ENCODE measurements around the gene ZBTB40. TPM values are rescaled to one million over a fixed set of nuclear protein-coding genes. Genes with fewer than 3 reads are reported as not detected.

ZBTB40 gene
- total RNA-seq, 1 experiment from 2014 or later, result 11.9 TPM

DNA sequence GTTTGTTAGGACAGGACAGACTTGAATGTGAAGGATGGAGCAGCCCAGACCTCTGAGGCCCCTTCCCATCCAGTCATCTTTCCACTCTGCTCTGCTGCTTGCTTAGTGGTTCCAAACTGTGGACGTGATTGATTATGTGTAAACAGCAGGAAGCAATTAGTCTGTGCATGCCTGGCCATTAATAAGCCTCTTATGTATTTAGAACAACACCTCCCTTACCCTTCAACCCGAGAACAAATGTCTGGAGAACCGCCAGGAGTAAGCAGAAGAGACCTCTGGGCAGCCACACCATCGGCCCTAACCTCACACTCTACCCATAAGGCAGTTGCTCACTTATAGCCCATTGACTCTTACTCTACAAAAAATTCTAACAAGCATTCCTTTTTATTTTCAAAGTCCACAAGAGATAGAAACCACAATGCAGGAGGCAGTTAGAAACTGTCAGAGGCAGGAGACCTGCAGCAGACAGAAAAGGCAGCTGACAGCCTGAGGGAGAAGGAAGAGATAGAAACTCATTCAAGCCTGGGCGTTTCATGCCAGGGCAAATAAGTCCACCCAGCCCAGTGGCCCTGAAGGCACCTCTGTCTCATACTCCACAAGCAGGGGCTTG lies 105.8 kb downstream of the ZBTB40 start:
- DNase-seq (ENCODE audit: low spot score), result no peak

GRCh38 chr1:22562584-22563583 lies 111.2 kb downstream of the ZBTB40 start, which contains the start of gene EPHA8:
TSS of gene EPHA8 (plus strand) at chr1:22563489. CDS start at chr1:22563636, 147 bp downstream.
- DNase-seq (ENCODE audit: low spot score), result no peak

GRCh38 chr1:22563671-22564602 lies 112.3 kb downstream of the ZBTB40 start:
- no peak for DNase-seq (ENCODE audit: low spot score)

GRCh38 chr1:22566161-22566560 lies 114.5 kb downstream of the ZBTB40 start:
- no peak for DNase-seq (ENCODE audit: low spot score)

DNA sequence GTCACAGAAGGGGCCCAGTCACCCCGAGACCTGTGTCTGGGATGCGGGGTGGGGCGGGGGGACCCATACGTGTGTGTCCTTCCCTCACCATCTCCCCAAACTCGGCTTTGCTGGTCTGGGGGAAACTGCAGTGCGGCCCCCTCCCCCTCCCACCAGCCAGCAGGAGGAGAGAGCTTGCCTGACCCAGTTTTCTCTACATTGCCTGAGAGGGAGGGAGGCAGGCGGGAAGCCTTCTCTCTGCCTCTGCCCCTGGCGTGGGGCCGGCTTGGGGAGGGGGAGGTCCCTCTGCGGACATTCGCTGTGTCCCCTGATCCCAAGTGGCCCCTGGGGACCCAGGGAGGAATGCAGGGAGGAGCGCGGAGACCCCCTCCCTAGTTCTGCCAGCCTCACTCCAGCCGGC lies 115.5 kb downstream of the ZBTB40 start:
- DNase-seq (ENCODE audit: low spot score), result no peak

DNA sequence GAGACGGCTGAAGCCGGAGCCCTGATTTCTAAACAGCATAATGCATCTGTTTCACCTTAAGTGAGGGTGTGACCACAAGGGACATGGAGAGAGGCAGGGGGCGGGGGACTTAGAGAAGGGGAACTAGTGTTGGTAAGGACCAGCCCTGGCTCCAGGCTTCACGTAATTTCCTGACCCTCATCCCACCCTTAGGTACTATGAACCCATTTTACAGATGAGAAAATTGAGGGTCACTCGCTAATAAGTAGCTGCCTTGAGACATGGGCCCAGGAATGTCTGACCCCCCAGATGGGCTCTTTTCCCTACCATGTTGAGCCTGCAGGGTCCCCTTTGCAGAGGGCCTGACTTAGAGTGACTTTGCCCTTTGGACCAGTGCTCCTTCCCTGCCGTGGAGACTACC lies 116.3 kb downstream of the ZBTB40 start:
- DNase-seq (ENCODE audit: low spot score), result no peak

- DNase-seq (ENCODE audit: low spot score), result no peak
Observed at GRCh38 chr1:22569269-22569668, 117.6 kb downstream of the ZBTB40 start.

DNA sequence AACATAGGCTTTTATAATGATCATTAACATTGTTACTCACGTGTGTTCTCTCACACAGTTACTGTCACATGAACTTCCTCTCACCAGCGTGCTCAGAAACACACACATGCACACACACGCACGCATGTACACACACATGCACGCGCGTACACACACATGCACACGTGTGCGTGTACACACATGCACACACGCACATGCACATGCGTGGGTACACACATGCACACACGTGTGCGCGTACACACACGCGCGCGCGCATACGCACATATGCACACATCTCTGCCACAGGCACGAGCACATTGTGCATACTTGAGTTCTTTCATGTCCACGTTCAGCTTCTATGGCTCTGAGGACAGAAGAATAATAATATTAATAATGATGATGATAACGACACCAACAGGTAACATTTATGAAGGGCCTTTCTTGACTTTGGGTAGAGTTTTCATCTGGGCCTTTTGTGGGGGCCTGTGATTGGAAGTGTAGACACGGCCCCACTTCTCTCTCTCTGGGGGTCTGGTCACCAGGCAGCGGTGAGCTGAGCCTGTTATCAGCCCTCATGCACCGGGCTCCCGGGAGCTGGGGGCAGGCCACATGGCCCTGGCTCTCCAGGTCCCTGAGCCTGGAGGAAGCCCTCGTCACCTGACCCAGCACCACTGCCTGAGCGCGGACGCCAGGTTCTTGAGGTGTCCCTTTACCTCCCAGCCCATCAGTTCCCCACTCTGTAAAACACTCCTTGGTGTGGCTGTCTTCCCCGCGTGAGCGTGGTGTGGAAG lies 118.7 kb downstream of the ZBTB40 start:
- DNase-seq (ENCODE audit: low spot score), result no peak

GRCh38 chr1:22572818-22573217 lies 121.2 kb downstream of the ZBTB40 start:
- no peak for DNase-seq (ENCODE audit: low spot score)

DNA sequence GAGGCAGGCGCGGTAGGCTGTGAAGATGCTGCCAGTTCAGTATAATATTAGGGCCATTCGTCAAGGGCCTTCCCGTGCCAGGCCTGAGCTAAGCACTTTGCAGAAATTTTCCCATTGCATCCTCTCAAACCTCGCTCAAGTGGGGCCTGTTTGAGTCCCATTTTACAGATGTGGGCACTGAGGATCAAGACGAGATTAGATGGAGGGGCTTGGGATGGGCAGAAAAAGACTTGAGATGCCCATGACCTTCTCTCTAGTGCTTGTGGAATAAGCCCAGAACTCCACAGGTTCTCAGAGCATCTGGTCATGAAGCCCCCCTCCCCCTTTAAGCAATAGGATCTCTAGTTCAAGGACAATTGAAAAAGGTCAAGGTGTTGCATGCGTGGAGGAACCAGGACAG lies 121.6 kb downstream of the ZBTB40 start:
- DNase-seq (ENCODE audit: low spot score), result no peak

DNA sequence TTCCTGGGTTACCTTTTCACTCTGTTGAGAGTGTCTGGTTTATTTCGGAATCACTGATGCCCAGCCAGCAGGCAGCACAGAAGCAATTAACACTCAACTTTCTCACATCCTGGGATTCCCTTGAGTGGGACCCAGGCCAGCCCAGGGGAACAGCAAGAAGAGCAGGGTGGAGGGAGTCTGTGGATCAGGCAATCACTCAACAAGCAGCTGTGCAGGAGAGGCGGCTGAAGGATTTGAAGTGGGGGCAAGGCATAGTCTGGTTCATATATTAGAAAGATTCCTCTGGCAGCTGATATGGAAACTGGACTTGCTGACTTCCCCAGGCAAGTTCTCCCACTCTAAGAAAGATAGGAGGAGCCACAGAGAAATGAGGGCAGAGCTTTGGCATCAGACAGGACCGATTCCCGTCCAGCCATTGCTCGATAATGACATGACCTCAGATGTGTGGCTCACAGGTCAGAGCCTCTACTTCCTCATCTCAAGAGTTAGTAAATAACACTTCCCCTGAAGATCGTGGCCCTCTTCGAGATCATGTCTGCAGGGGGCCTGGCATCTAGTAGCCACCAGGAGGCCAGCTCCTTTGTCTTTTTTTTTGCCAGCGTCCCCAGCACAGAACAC lies 124.0 kb downstream of the ZBTB40 start:
- DNase-seq (ENCODE audit: low spot score), result no peak

- DNase-seq (ENCODE audit: low spot score), result no peak
Observed at GRCh38 chr1:22576150-22576544, 124.5 kb downstream of the ZBTB40 start.

- DNase-seq (ENCODE audit: low spot score), result no peak
Observed at GRCh38 chr1:22576617-22577016, 125.0 kb downstream of the ZBTB40 start.

DNA sequence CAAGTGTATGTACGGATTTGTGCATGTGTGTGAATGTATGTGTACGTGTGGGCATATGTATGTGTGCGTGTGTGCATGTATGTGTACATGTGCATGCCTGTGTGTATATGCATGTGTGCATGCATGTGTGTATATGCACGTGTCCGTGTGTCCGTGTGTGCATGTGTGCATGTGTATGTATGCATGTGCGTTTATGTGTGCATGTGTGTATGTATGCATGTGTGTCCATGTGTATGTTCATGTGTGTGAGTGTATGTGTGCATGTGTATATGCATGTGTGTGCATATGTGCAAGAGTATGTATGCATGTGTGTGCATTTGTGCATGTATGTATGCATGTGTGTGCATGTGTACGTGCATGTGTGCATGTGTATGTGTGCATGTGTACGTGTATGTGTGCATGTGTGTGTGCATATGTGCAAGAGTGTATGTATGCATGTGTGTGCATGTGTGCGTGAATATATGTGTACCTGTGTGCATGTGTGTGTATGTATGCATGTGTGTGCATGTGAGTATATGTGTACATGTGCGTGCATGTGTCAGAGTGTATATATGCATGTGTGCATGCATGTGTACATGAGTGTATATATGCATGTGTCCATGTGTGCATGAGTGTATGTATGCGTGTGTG lies 127.2 kb downstream of the ZBTB40 start:
- DNase-seq (ENCODE audit: low spot score), result no peak

DNA sequence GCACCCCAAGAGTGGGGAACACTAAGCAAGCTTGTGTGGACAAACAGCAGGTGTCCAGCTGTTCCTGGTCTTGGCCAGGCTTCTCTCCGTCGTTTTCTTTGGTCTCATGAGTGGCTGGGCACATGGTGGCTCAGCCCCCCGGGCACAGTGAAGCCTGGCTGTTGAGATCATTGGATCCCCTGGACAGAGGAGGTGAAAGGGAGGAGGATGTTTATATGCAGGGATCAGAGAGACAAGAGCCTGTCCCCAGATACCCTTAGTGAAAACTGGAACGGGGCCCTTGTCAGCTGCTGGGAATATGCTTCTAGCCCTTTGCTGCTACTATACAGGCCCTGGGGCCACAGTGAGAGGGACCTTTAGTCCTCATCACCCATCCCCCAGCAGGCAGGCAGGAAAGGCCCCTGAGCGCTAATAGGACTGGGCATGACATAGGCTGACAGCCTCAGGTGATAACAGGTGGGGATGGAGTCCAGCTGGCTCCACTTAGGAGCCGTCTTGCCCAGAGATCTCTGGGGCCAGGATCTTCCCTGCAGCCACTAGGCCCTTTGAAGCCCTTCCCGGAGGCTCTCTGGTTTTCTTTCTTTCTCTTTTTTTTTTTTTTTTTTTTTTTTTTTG lies 128.0 kb downstream of the ZBTB40 start:
- no peak for DNase-seq (ENCODE audit: low spot score)
